ENCODE measurements around the gene PLEKHG5. TPM values are rescaled to one million over a fixed set of nuclear protein-coding genes. Genes with fewer than 3 reads are reported as not detected.
A peak's percentile ranks its signal among the peaks of the same experiment; 100 is the strongest.
"Not testable (repeated sequence)": the region's sequence is repeated elsewhere in the genome, so short reads cannot be mapped to it uniquely, and the experiment has no call there.

PLEKHG5 gene
- total and polyA plus RNA-seq, 3 experiments from 2014 or later = 1.0 to 2.6 (median 2.2) TPM

DNA sequence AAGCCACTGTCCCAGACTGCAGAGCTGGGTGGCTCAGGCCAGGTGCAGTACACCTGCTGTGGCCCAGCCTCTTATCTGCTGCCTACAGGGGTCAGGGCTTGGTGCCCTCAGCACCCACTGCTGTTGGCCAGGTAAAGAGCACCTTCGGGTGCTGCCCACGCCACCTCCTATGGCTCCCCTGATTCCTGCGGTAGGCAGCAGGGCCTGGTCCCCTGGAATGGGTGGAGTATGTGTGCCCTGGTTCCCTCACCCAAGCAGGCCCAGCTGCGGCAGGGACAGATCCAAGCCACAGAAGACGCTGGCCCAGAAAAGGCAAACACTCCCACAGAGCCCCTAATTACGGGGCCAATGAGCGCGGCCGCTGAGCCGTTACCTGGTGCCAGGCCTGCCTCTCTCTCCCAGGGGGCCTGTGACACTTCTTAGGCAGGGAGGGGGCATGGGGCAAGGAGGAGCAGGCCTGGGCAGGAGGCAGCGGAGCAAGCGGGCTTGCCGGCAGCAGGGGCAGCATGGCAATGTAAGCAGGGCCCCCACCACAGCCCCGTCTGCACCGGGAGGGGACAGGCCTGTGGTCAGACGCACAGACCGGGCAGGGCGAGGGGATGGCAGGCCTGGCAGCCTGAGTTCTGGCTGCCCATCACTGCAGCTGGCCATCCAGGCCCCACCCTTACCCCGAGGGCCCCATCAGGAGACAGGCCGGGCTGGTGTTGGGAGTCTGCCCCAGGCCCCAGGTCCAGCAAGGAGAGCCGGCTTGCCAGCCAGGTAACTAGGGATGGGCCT lies 47.9 kb downstream of the PLEKHG5 start:
- Mint-ChIP-seq H3K9me3 (no peaks in the 10 kb centered on the region), H3K4me1 (peaks cover 5 to 23% (median 12%) of the 10 kb centered on the region in 3 donors), H3K4me3 (no peak overlapping the region), H3K27me3 (peaks cover 39 to 43% of the 10 kb centered on the region in 2 donors), H3K27ac (no peak overlapping the region), H3K36me3 (peaks cover 0 to 4% (median 0%) of the 10 kb centered on the region in 3 donors)
- ChIA-PET POLR2A (no interaction called here), CTCF (interaction anchor here (0.8 to 10.6 kb wide), 5 partner anchors 10 to 34 kb away, joined by 4 to 92 read pairs (median 9); partner anchors contain the start of gene HES2)
- H3K27ac ChIP-seq (ENCODE audit: low read depth, low read length) = no peak overlapping the region
- DNase-seq = no peak
- peaks cover 16% of the 10 kb centered on the region for H3K27me3 ChIP-seq (ENCODE audit: insufficient read depth, low read length, poor library complexity, severe bottlenecking)
- no peak overlapping the region for H3K4me3 ChIP-seq (ENCODE audit: low read length)
- H3K4me1 ChIP-seq (ENCODE audit: insufficient read depth, low read length) = peaks cover 7% of the 10 kb centered on the region
- no peaks in the 10 kb centered on the region for H3K9me3 ChIP-seq (ENCODE audit: low read length)
- H3K36me3 ChIP-seq (ENCODE audit: insufficient read depth, low read length) = no peaks in the 10 kb centered on the region

DNA sequence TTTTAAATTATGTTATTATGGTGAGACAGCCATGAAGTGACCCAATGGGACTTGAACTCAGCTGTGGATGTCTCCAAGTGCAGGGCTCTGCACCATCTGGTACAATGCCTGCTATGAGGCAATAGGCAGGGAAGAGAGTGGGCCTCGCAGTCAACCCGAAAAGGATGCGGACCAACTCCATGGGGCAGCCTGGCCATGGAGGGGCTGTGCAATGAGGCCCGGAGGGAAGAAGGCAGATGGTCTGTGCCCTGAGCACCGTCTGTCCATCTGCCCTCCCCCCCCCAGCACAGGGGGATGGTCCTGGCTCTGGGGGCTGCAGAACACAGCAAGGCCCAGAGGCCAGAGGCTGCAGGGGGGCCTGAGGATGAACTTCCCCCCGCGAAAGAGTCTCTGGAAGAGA lies 49.9 kb downstream of the PLEKHG5 start:
- H3K4me3 Mint-ChIP-seq = peak overlapping the region in 1 of 7 donors; percentile 88
- CTCF ChIA-PET = interaction anchor here (0.8 to 10.6 kb wide), 10 partner anchors 10 to 205 kb away, joined by 3 to 92 read pairs (median 6); partner anchors contain the start of gene HES2

GRCh38 chr1:6440198-6441126 lies 51.0 kb downstream of the PLEKHG5 start:
- ChIA-PET CTCF (interaction anchor here (0.8 to 10.6 kb wide), 14 partner anchors 8 to 206 kb away, joined by 3 to 92 read pairs (median 7); partner anchors contain the start of gene HES2), POLR2A (no interaction called here)
- peaks cover 10 to 16% (median 13%) of the 10 kb centered on the region in 3 donors for H3K4me1 Mint-ChIP-seq
- DNase-seq = peak; percentile 55 to 81 (median 72)
- Histone ChIP-seq H3K27ac (ENCODE audit: low read depth, low read length) (no peak overlapping the region), H3K4me3 (ENCODE audit: low read length) (no peak overlapping the region), H3K9me3 (ENCODE audit: low read length) (no peaks in the 10 kb centered on the region), H3K27me3 (ENCODE audit: insufficient read depth, low read length, poor library complexity, severe bottlenecking) (peaks cover 10% of the 10 kb centered on the region), H3K36me3 (ENCODE audit: insufficient read depth, low read length) (no peaks in the 10 kb centered on the region), H3K4me1 (ENCODE audit: insufficient read depth, low read length) (no peaks in the 10 kb centered on the region)
- H3K36me3 Mint-ChIP-seq = peaks cover 0 to 4% (median 0%) of the 10 kb centered on the region in 3 donors
- peak overlapping the region in 5 of 7 donors; percentile 37 to 88 (median 44) for H3K4me3 Mint-ChIP-seq
- peak overlapping the region in 1 of 8 donors; percentile 50 for H3K27ac Mint-ChIP-seq
- peaks cover 32 to 38% of the 10 kb centered on the region in 2 donors for H3K27me3 Mint-ChIP-seq
- no peaks in the 10 kb centered on the region for H3K9me3 Mint-ChIP-seq

More for the DNA sequence above, 49.9 kb downstream of the PLEKHG5 start:
- Mint-ChIP-seq H3K27me3 (peaks cover 39 to 46% of the 10 kb centered on the region in 2 donors), H3K36me3 (peaks cover 0 to 4% (median 0%) of the 10 kb centered on the region in 3 donors), H3K4me1 (peaks cover 10 to 19% (median 13%) of the 10 kb centered on the region in 3 donors), H3K9me3 (no peaks in the 10 kb centered on the region), H3K27ac (peak overlapping the region in 1 of 8 donors; percentile 32)
- Histone ChIP-seq H3K27me3 (ENCODE audit: insufficient read depth, low read length, poor library complexity, severe bottlenecking) (peaks cover 15% of the 10 kb centered on the region), H3K36me3 (ENCODE audit: insufficient read depth, low read length) (no peaks in the 10 kb centered on the region), H3K4me1 (ENCODE audit: insufficient read depth, low read length) (peaks cover 3% of the 10 kb centered on the region), H3K27ac (ENCODE audit: low read depth, low read length) (no peak overlapping the region), H3K9me3 (ENCODE audit: low read length) (no peaks in the 10 kb centered on the region), H3K4me3 (ENCODE audit: low read length) (no peak overlapping the region)
- no peak for DNase-seq
- POLR2A ChIA-PET = no interaction called here

DNA sequence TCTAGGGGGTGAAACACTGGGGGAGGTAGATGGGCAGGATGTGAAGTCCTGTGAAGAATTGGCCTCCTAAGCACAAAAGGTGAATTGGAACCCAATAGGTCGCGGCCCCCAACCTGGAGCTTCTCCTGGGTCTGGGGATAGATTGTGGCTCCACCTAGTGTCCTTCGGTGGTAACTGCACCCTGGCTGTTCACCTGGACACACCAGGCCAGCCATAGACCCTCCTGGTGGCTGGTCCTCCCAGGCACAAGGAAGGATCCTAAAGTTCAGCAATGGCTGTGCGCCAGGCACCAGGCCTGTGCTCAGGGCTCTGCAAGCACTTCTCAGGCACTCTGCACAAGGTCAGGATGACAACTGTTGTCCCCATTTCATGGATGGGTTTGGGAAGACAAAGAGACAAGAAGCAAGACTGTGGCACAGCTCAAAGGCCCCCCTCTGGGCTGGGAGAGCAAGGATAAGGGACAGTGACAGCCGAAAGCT lies 53.4 kb downstream of the PLEKHG5 start:
- Histone ChIP-seq H3K27ac (ENCODE audit: low read depth, low read length) (no peak overlapping the region), H3K4me1 (ENCODE audit: insufficient read depth, low read length) (no peaks in the 10 kb centered on the region), H3K4me3 (ENCODE audit: low read length) (no peak overlapping the region), H3K9me3 (ENCODE audit: low read length) (no peaks in the 10 kb centered on the region), H3K27me3 (ENCODE audit: insufficient read depth, low read length, poor library complexity, severe bottlenecking) (peaks cover 5% of the 10 kb centered on the region), H3K36me3 (ENCODE audit: insufficient read depth, low read length) (no peaks in the 10 kb centered on the region)
- ChIA-PET CTCF (interaction anchor here (0.6 to 10.6 kb wide), 23 partner anchors 9 to 200 kb away, joined by 3 to 92 read pairs (median 5); partner anchors contain the start of genes ACOT7, HES2, NOL9 and TAS1R1), POLR2A (no interaction called here)
- Mint-ChIP-seq H3K27me3 (peaks cover 22 to 32% of the 10 kb centered on the region in 2 donors), H3K9me3 (no peaks in the 10 kb centered on the region), H3K4me1 (peaks cover 10% of the 10 kb centered on the region in 3 donors), H3K27ac (no peak overlapping the region), H3K36me3 (no peaks in the 10 kb centered on the region), H3K4me3 (peak overlapping the region in 3 of 7 donors; percentile 37 to 45 (median 41))
- peak; percentile 55 to 78 (median 69) for DNase-seq

GRCh38 chr1:6437012-6437700 lies 54.3 kb downstream of the PLEKHG5 start:
- POLR2A ChIA-PET; H3K4me3 Mint-ChIP-seq; H3K36me3 Mint-ChIP-seq; H3K9me3 Mint-ChIP-seq; DNase-seq; H3K9me3 ChIP-seq (ENCODE audit: low read length); H3K27ac ChIP-seq (ENCODE audit: low read depth, low read length); H3K4me3 ChIP-seq (ENCODE audit: low read length); H3K36me3 ChIP-seq (ENCODE audit: insufficient read depth, low read length); H3K27me3 ChIP-seq (ENCODE audit: insufficient read depth, low read length, poor library complexity, severe bottlenecking); H3K27ac Mint-ChIP-seq; H3K4me1 ChIP-seq (ENCODE audit: insufficient read depth, low read length): not testable (repeated sequence)
- CTCF ChIA-PET = interaction anchor here (0.6 to 10.6 kb wide), 21 partner anchors 10 to 190 kb away, joined by 3 to 92 read pairs (median 6); partner anchors contain the start of genes ACOT7, HES2, NOL9 and TAS1R1
- peaks cover 10% of the 10 kb centered on the region in 3 donors for H3K4me1 Mint-ChIP-seq
- peaks cover 22 to 32% of the 10 kb centered on the region in 2 donors for H3K27me3 Mint-ChIP-seq

GRCh38 chr1:6436277-6436676 lies 55.2 kb downstream of the PLEKHG5 start:
- H3K4me3 ChIP-seq (ENCODE audit: low read length); H3K27ac Mint-ChIP-seq; H3K4me1 ChIP-seq (ENCODE audit: insufficient read depth, low read length); H3K27me3 ChIP-seq (ENCODE audit: insufficient read depth, low read length, poor library complexity, severe bottlenecking); POLR2A ChIA-PET; DNase-seq; H3K36me3 Mint-ChIP-seq; H3K36me3 ChIP-seq (ENCODE audit: insufficient read depth, low read length); H3K9me3 ChIP-seq (ENCODE audit: low read length); H3K4me3 Mint-ChIP-seq; H3K27ac ChIP-seq (ENCODE audit: low read depth, low read length); H3K9me3 Mint-ChIP-seq: not testable (repeated sequence)
- H3K27me3 Mint-ChIP-seq = peaks cover 20 to 28% of the 10 kb centered on the region in 2 donors
- H3K4me1 Mint-ChIP-seq = peaks cover 10% of the 10 kb centered on the region in 3 donors
- CTCF ChIA-PET = interaction anchor here (10.6 kb wide), 1 partner anchor 15 kb away, joined by 92 read pairs; the partner anchor contains the start of gene HES2

DNA sequence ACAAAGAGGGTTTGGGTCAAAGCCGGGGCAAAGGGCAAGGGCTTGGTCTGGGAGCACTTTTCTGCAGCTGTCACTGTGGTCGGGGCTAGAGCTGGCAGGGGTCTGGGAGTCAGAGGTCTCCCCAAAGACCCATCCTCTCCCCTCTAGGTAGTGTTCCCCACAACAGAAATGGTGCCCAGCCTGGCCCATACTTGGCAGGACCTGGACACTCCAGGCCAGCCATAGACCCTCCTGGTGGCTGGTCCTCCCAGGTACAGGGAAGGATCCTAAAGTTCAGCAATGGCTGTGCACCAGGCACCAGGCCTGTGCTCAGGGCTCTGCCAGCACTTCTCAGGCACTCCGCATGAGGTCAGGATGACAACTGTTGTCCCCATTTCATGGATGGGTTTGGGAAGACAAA lies 55.9 kb downstream of the PLEKHG5 start:
- H3K27me3 ChIP-seq (ENCODE audit: insufficient read depth, low read length, poor library complexity, severe bottlenecking) = peaks cover 5% of the 10 kb centered on the region
- H3K4me1 ChIP-seq (ENCODE audit: insufficient read depth, low read length) = no peaks in the 10 kb centered on the region
- POLR2A ChIA-PET = no interaction called here
- Mint-ChIP-seq H3K27me3 (peaks cover 15 to 24% of the 10 kb centered on the region in 2 donors), H3K4me1 (peaks cover 7 to 10% (median 10%) of the 10 kb centered on the region in 3 donors), H3K9me3 (no peaks in the 10 kb centered on the region), H3K36me3 (no peaks in the 10 kb centered on the region), H3K27ac (no peak overlapping the region), H3K4me3 (no peak overlapping the region)
- no peak for DNase-seq
- no peak overlapping the region for H3K4me3 ChIP-seq (ENCODE audit: low read length)
- CTCF ChIA-PET = interaction anchor here (10.6 kb wide), 1 partner anchor 15 kb away, joined by 92 read pairs; the partner anchor contains the start of gene HES2
- H3K9me3 ChIP-seq (ENCODE audit: low read length) = no peaks in the 10 kb centered on the region
- no peak overlapping the region for H3K27ac ChIP-seq (ENCODE audit: low read depth, low read length)
- no peaks in the 10 kb centered on the region for H3K36me3 ChIP-seq (ENCODE audit: insufficient read depth, low read length)

Data from CD8-positive, alpha-beta memory T cell (primary cell).